ENCODE data around the gene FOXO3. TPM values are rescaled to one million over a fixed set of nuclear protein-coding genes. Genes with fewer than 3 reads are reported as not detected.
"Not testable (repeated sequence)": the region's sequence is repeated elsewhere in the genome, so short reads cannot be mapped to it uniquely, and the experiment has no call there.

FOXO3 gene
- total RNA-seq, 3 donors from 2014 or later, result 107 to 181 (median 155) TPM

DNA sequence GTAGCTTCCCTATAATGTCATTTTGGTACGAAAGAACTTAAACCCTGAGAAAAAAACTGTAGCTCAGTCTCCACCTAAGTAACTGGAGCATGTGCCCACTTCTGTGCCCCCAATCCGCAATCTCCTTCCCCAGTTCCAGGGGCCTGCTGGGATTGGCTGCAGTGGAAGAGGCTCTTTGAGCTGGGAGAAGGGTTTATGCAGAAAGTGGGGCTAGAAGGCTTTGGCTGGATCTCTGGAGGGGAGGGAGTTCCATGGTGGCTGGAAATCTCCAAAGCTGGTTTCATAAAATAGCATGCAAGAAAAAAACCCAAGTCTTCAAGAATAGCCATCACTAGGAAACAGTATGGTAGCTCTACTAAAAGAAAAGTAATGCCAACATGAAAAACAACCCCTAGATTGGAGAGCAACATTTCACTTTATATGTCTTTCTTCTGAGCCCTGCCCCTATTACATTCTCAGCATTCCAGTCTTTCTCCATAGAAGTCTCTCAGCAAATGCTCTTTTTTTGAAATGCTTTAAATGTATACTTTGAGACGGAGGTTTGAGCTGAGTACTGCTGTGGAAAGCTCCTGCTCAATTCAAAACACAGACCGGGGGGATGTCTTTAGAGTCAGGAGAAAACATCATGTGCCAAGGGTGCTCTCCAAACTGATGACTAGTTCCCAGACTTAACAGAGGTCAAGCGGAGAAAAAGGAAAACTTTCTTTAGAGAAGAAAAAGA, 36.0 kb upstream of the FOXO3 start:
- intact Hi-C loops (cut with DNase I; ENCODE audit: low total_unique reads), result no loop called here
- H3K9me3 ChIP-seq, result no peaks in the 10 kb centered on the region
- TF ChIP-seq, protein P1, sequence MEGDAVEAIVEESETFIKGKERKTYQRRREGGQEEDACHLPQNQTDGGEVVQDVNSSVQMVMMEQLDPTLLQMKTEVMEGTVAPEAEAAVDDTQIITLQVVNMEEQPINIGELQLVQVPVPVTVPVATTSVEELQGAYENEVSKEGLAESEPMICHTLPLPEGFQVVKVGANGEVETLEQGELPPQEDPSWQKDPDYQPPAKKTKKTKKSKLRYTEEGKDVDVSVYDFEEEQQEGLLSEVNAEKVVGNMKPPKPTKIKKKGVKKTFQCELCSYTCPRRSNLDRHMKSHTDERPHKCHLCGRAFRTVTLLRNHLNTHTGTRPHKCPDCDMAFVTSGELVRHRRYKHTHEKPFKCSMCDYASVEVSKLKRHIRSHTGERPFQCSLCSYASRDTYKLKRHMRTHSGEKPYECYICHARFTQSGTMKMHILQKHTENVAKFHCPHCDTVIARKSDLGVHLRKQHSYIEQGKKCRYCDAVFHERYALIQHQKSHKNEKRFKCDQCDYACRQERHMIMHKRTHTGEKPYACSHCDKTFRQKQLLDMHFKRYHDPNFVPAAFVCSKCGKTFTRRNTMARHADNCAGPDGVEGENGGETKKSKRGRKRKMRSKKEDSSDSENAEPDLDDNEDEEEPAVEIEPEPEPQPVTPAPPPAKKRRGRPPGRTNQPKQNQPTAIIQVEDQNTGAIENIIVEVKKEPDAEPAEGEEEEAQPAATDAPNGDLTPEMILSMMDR (IDR thresholded peaks at IDR 0.05), result no peak
- no peak for TF ChIP-seq POLR2A (IDR thresholded peaks at IDR 0.05)
- TF ChIP-seq POLR2AphosphoS5 (IDR thresholded peaks at IDR 0.05), result no peak

DNA sequence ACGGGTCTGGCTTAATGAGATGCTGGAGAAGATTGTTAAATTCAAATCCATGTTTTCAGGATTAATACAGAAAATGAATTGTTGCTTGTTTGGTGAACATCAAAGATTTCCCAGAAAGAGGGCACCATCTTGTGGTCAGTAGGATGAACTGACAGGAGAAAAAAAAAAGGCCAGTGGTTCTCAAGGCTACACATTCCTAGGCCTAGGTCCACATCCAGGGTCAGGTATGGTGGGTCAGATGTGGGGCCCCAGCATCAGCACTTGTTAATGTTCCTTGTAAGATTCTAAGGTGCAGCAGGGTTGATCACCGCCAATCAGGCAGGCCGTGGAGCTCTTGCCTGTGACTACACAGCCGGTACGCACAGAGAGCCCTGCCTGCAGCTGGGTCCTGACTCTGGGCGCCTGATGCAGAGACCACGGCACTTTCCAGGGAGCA, 34.0 kb upstream of the FOXO3 start:
- DNase-seq (ENCODE audit: low spot score in 2 of 2), result no peak
- Histone ChIP-seq H3K36me3 (no peaks in the 10 kb centered on the region), H3K27me3 (no peaks in the 10 kb centered on the region), H3K9me3 (no peaks in the 10 kb centered on the region), H3K4me1 (no peaks in the 10 kb centered on the region), H3K4me3 (no peak overlapping the region), H3K27ac (no peak overlapping the region)
- intact Hi-C loops (cut with DNase I; ENCODE audit: low total_unique reads), result no loop called here
- TF ChIP-seq, protein P1 (IDR thresholded peaks at IDR 0.05), result peak; percentile 34 to 68 (median 67)
- TF ChIP-seq POLR2A (IDR thresholded peaks at IDR 0.05) (no peak), POLR2AphosphoS5 (IDR thresholded peaks at IDR 0.05) (no peak)

More for the DNA sequence above, 36.0 kb upstream of the FOXO3 start:
- no peak for DNase-seq (ENCODE audit: low spot score in 2 of 2)
- Histone ChIP-seq H3K36me3 (no peaks in the 10 kb centered on the region), H3K27me3 (no peaks in the 10 kb centered on the region), H3K4me3 (no peak overlapping the region), H3K4me1 (no peaks in the 10 kb centered on the region), H3K27ac (no peak overlapping the region)

GRCh38 chr6:108528878-108529277, 31.8 kb upstream of the FOXO3 start:
- Histone ChIP-seq H3K4me1 (no peaks in the 10 kb centered on the region), H3K9me3 (no peaks in the 10 kb centered on the region), H3K27me3 (no peaks in the 10 kb centered on the region), H3K36me3 (no peaks in the 10 kb centered on the region), H3K27ac (no peak overlapping the region), H3K4me3 (no peak overlapping the region)
- intact Hi-C loops (cut with DNase I; ENCODE audit: low total_unique reads), result no loop called here
- DNase-seq (ENCODE audit: low spot score in 2 of 2), result no peak
- no peak for TF ChIP-seq POLR2A (IDR thresholded peaks at IDR 0.05)
- TF ChIP-seq, protein P1 (IDR thresholded peaks at IDR 0.05), result no peak
- no peak for TF ChIP-seq POLR2AphosphoS5 (IDR thresholded peaks at IDR 0.05)

GRCh38 chr6:108531332-108531731, 29.4 kb upstream of the FOXO3 start:
- no peak for DNase-seq (ENCODE audit: low spot score in 2 of 2)
- H3K4me3 ChIP-seq, result no peak overlapping the region
- H3K36me3 ChIP-seq, result no peaks in the 10 kb centered on the region
- intact Hi-C loops (cut with DNase I; ENCODE audit: low total_unique reads), result loop anchor here (10.0 kb wide), 1 partner anchor 417 kb away; no protein-coding TSS in a partner anchor
- H3K9me3 ChIP-seq, result no peaks in the 10 kb centered on the region
- H3K4me1 ChIP-seq, result no peaks in the 10 kb centered on the region
- TF ChIP-seq, protein P1 (IDR thresholded peaks at IDR 0.05), result no peak
- TF ChIP-seq POLR2AphosphoS5 (IDR thresholded peaks at IDR 0.05), result no peak
- no peak for TF ChIP-seq POLR2A (IDR thresholded peaks at IDR 0.05)
- H3K27me3 ChIP-seq, result no peaks in the 10 kb centered on the region
- no peak overlapping the region for H3K27ac ChIP-seq

DNA sequence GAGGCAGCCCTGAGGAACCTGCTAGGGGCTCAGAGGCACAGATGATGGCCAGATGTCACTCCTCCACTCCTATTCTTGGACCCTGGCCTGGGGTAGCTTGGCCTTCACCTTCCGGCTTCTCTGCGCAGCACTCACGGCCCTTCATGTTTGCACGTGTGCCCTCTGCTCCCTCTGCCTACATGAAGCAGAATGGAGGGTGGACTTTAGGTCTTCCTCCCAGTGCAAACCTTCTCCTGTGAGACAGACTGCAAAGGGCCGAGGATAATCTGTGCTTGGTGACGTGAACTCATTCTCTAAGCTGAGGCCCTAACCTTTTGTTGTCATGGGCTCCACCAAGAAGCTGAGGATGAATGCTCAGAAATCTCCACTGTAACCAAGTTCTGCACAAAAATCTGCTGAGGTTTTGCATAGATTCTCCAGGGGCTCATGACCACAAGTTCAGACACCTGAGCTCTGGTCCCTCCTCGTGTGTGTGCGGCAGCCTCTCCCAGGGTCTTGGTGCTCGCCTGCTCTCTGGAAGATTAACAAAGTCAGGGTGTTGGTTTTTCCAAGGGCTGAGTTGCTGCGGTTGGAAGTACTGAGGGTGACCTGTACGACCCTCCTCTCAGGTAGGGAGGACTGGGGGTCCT, 25.5 kb upstream of the FOXO3 start:
- no peaks in the 10 kb centered on the region for H3K27me3 ChIP-seq

GRCh38 chr6:108535920-108536535, 24.7 kb upstream of the FOXO3 start:
- DNase-seq (ENCODE audit: low spot score in 2 of 2); H3K4me1 ChIP-seq; H3K9me3 ChIP-seq; H3K36me3 ChIP-seq; H3K27me3 ChIP-seq; H3K4me3 ChIP-seq; H3K27ac ChIP-seq: not testable (repeated sequence)
- intact Hi-C loops (cut with DNase I; ENCODE audit: low total_unique reads), result loop anchor here (10.0 kb wide), 1 partner anchor 421 kb away; no protein-coding TSS in a partner anchor

More for the DNA sequence above, 25.5 kb upstream of the FOXO3 start:
- Histone ChIP-seq H3K27ac (no peak overlapping the region), H3K36me3 (no peaks in the 10 kb centered on the region), H3K4me3 (no peak overlapping the region), H3K9me3 (no peaks in the 10 kb centered on the region), H3K4me1 (no peaks in the 10 kb centered on the region)
- TF ChIP-seq POLR2AphosphoS5 (IDR thresholded peaks at IDR 0.05), result no peak
- TF ChIP-seq POLR2A (IDR thresholded peaks at IDR 0.05), result no peak
- TF ChIP-seq, protein P1 (IDR thresholded peaks at IDR 0.05), result no peak
- intact Hi-C loops (cut with DNase I; ENCODE audit: low total_unique reads), result loop anchor here (10.0 kb wide), 1 partner anchor 420 kb away; no protein-coding TSS in a partner anchor
- DNase-seq (ENCODE audit: low spot score in 2 of 2), result no peak

Data from breast epithelium (tissue), 4 donors.